Central memory CD8-positive, alpha-beta T cell (primary cell): ENCODE results near the gene SPHK2.
"Not testable (repeated sequence)": the region's sequence is repeated elsewhere in the genome, so short reads cannot be mapped to it uniquely, and the experiment has no call there.

Experiments
- ATAC-seq: fragments of 150-1000 bp; cut with Tn5 transposase; replicated peaks from 2 replicates; pipeline ENCODE4 v1.10.0; 2022; ENCODE audit warnings: mild to moderate bottlenecking, moderate FRiP score, moderate number of reproducible peaks; ENCODE audit not compliant: poor library complexity, severe bottlenecking; ENCODE audit errors: extremely low read depth
- DNase-seq, 2 donors: peaks; one replicate each; pipeline ENCODE4 v3.0.0; 2021; ENCODE audit warnings: low spot score in 2 of 2
- H3K27ac Mint-ChIP-seq: one replicate; pipeline ENCODE4 v1.8.0; 2022; ENCODE audit warnings: low read depth, mild to moderate bottlenecking, moderate library complexity, mixed read lengths
- H3K27me3 Mint-ChIP-seq: one replicate; pipeline ENCODE4 v1.8.0; 2022; ENCODE audit warnings: mixed read lengths
- H3K36me3 Mint-ChIP-seq: one replicate; pipeline ENCODE4 v1.8.0; 2022; ENCODE audit warnings: mild to moderate bottlenecking, moderate library complexity, mixed read lengths; ENCODE audit not compliant: insufficient read depth
- H3K4me1 Mint-ChIP-seq: one replicate; pipeline ENCODE4 v1.8.0; 2022; ENCODE audit warnings: mixed read lengths
- H3K4me3 Mint-ChIP-seq: one replicate; pipeline ENCODE4 v1.8.0; 2022; ENCODE audit warnings: mild to moderate bottlenecking, moderate library complexity, mixed read lengths
- H3K9me3 Mint-ChIP-seq: one replicate; pipeline ENCODE4 v1.8.0; 2022; ENCODE audit warnings: mixed read lengths

Gene SPHK2

DNA sequence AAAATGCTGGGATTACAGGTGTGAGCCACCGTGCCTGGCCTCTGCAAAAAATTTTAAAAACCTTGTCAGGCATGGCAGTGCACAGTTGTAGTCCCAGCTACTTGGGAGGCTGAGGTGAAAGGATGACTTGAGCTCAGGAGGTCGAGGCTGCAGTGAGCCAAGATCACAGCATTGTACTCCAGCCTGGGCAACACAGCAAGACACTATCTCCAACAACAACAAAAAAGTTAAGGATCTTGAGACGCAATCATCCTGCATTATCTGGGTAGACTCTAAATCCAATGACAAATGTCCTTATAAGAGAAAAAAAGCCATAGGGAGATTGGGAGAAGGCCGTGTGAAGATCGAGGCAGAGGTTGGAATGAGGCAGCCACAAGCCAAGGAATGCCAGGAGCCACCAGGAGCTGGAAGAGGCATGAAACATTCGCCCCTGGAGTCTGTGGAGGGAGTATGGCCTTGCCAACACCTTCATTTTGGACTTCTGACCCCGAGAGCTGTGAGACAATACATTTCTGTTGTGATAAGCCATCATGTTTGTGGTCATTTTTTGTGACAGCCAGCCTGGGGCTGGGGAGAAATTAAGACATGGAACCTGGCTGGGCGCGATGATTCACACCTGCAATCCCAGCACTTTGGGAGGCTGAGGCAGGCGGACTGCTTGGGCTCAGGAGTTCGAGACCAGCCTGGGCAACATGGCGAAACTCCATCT lies 31.8 kb downstream of the SPHK2 start:
- H3K36me3 Mint-ChIP-seq: peaks cover 11% of the 10 kb centered on the region
- no peak for DNase-seq
- H3K27me3 Mint-ChIP-seq: no peaks in the 10 kb centered on the region
- H3K9me3 Mint-ChIP-seq: no peaks in the 10 kb centered on the region
- peak overlapping the region; percentile 86 for H3K27ac Mint-ChIP-seq
- no peak for ATAC-seq
- H3K4me3 Mint-ChIP-seq: no peak overlapping the region
- peaks cover 28% of the 10 kb centered on the region for H3K4me1 Mint-ChIP-seq

DNA sequence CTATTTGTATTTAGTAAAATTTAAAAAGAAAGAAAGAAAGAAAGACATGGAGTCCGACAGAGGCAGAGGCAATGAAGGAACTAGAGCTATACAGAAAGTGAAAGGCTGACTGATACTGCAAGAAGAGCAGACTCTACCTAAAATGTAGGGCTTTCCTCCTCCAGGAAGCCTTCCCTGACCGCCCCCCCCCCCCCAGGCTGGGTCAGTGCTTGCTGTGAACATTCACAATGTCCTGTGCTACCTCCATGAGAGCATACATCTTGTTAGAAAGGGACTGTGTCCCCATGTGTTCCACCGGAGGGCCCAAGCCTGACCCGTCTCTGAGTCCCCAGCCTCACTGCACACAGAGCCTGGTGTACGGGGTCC lies 32.4 kb downstream of the SPHK2 start:
- DNase-seq: no peak
- ATAC-seq: no peak
- peak overlapping the region; percentile 86 for H3K27ac Mint-ChIP-seq
- peaks cover 11% of the 10 kb centered on the region for H3K36me3 Mint-ChIP-seq
- H3K27me3 Mint-ChIP-seq: no peaks in the 10 kb centered on the region
- peaks cover 23% of the 10 kb centered on the region for H3K4me1 Mint-ChIP-seq
- H3K4me3 Mint-ChIP-seq: no peak overlapping the region
- no peaks in the 10 kb centered on the region for H3K9me3 Mint-ChIP-seq

DNA sequence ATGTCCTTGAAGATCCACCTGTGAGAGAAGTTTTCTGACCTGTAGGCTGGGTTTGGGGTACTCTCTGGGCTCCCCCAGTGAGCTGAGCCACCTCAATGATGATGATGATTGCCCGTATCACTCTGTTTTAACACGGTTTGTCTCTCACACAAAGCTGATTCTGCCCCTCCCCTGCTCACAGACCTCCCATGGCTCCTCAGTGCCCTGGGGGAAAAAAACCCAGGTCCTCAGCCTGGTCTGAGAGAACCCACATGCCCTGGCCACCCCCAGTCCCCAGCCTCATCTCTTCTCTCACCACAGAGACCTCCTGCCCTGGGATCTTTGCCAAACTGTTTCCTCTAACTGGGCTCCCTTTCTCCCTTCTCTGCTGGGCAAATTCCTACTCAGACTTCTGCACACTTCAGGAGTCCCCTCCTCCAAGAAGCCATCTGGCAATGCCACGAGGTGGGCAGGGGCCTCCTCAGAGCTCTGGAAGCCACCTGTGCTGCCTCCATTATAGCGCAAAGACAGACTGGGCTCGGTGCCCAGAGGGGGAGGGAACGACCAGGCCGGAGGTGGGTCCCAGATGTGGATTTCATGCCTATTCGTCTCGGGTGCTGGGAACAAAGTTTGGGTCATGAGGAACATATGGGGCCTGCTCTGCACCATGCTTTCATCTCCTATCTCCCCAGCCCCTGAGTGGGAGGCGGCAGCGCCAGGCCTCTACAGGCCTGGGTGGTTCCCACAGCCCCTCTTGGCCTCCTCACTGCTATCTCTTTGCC lies 35.2 kb downstream of the SPHK2 start:
- Mint-ChIP-seq H3K27me3 (no peaks in the 10 kb centered on the region), H3K9me3 (no peaks in the 10 kb centered on the region), H3K4me1 (peaks cover 3% of the 10 kb centered on the region), H3K4me3 (no peak overlapping the region), H3K27ac (no peak overlapping the region), H3K36me3 (peaks cover 3% of the 10 kb centered on the region)
- DNase-seq (no peak), ATAC-seq (no peak)

DNA sequence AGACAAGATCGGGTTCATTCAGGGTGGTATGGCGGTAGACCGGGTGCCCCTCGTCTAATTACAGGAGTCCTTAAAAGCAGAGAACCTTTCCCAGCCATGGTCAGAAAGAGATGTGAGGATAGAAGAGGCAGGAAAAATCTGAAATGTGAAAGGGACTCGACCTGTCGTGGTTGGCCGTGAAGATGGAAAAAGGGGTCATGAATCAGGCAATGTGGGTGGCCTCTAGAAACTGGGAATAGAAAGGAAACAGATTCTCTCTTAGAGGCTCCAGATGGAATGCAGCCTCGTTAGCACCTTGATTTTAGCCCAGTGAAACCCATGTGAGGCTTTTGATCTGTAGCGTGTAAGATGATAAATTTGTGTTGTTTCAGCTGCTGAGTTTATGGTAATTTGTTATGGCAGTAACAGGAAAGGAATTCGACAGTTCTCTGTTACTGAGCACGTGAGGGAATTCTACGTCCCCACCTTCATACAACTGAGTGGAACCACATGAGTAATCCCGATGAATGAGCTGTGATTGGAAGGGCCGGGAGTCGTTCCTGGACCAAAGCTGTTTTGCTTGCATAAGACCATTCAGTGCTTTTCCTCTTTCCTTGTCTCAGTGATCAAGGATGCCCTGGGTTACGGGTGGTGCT lies 37.7 kb downstream of the SPHK2 start:
- Mint-ChIP-seq H3K9me3 (no peaks in the 10 kb centered on the region), H3K4me1 (peaks cover 7% of the 10 kb centered on the region), H3K4me3 (no peak overlapping the region), H3K27me3 (no peaks in the 10 kb centered on the region), H3K27ac (no peak overlapping the region), H3K36me3 (peaks cover 5% of the 10 kb centered on the region)
- no peak for ATAC-seq
- no peak for DNase-seq

DNA sequence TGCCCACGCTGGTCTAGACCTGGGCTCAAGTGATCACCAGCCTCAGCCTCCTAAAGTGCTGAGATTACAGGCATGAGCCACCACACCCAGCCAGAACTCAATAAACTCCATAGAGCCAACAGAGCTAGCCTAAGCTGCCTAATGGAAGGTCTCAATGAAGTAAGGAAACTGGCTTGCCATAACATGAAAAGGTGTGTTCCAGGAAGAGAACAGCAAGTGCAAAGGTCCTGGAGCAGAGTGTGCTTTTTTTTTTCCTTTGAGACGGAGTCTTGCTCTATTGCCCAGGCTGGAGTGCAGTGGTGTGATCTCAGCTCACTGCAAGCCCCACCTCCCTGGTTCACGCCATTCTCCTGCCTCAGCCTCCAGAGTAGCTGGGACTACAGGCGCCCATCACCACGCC lies 38.5 kb downstream of the SPHK2 start:
- not testable (repeated sequence) for H3K4me3 Mint-ChIP-seq, H3K4me1 Mint-ChIP-seq, ATAC-seq, H3K9me3 Mint-ChIP-seq, H3K36me3 Mint-ChIP-seq, H3K27me3 Mint-ChIP-seq, DNase-seq, H3K27ac Mint-ChIP-seq

DNA sequence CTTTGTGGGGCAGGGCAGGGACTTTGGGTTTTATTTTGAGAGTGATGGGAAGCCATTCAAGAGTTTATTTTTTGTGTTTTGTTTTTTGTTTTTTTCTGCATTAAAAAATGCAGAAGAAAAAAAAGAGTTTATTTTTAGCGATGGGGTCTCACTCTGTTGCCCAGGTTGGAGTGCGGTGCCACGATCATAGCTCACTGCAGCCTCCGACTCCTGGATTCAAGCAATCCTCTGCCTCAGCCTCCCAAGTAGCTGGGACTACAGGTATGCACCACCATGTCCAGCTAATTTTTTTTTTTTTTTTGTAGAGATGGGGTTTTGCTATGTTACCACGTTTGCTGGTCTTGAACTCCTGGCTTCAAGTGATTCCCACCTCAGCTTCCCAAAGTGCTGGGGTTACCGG lies 39.2 kb downstream of the SPHK2 start:
- Mint-ChIP-seq H3K36me3 (peaks cover 4% of the 10 kb centered on the region), H3K9me3 (no peaks in the 10 kb centered on the region), H3K4me1 (peaks cover 7% of the 10 kb centered on the region), H3K4me3 (no peak overlapping the region), H3K27me3 (no peaks in the 10 kb centered on the region), H3K27ac (no peak overlapping the region)
- DNase-seq (no peak), ATAC-seq (no peak)

DNA sequence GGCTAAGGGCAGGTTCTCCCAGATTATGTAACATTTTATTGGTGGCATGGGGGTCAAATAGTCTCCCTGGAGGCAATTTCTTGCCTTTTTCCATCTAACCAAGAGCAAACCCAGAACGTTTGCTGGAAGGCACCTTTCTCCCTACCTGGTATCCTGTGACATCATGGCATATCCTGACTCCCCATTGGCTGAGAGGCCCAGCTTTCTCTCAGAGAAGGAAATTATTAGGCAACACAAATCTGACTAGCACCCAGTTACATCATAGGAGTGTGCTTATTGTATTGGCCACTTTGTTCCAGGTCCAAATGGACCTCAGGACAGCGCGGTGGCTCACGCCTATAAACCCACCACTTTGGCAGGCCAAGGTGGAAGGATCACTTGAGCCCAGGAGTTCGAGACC lies 40.5 kb downstream of the SPHK2 start:
- no peak overlapping the region for H3K27ac Mint-ChIP-seq
- H3K27me3 Mint-ChIP-seq: no peaks in the 10 kb centered on the region
- H3K4me3 Mint-ChIP-seq: no peak overlapping the region
- DNase-seq: no peak
- H3K9me3 Mint-ChIP-seq: no peaks in the 10 kb centered on the region
- ATAC-seq: no peak
- H3K4me1 Mint-ChIP-seq: peaks cover 7% of the 10 kb centered on the region
- peaks cover 4% of the 10 kb centered on the region for H3K36me3 Mint-ChIP-seq

DNA sequence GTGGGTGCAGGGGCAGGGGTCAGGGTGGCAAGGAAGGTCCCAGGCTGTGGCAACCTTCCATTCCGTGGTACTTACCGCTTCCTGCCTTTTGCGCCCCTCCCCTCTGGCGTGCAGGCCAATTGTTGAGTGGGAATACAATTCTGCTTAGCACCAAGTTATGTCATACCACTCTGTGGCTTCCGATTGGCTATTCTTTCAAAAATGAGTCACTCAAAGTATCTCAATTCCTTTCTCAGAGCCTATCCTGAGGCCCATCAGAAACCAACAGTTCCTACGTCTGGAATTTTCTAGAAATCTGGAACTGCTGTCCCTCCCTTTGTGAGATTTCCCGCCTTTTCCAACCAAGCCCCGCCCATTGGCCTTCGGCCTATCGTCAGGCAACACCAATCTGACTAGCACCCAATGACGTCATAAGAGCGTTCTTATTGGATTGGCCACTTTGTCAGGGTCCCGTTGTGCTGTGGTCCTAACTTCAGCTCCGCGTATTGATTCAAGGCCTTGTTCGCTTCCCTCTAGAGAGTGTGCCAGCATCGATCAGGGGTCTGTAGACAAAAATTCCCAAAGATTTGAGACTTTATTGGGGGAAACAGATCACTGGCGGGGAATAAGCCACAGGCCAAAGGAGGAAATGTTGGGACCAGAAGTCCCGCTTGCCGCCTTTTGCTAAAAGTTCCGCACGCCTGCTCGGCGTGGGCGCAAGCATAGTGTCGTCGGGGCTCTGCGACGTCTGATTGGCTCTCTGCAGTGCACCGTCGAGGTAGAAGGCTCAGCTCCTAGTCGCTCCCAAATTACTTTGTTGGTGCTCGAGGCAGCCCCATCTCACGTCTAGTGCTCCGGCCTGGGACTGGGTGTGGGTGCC lies 41.8 kb downstream of the SPHK2 start:
- H3K4me3 Mint-ChIP-seq: peak overlapping the region; percentile 61
- H3K27me3 Mint-ChIP-seq: no peaks in the 10 kb centered on the region
- DNase-seq: peak; percentile 66 to 74
- no peaks in the 10 kb centered on the region for H3K9me3 Mint-ChIP-seq
- peak; percentile 87 for ATAC-seq
- peaks cover 4% of the 10 kb centered on the region for H3K36me3 Mint-ChIP-seq
- peaks cover 7% of the 10 kb centered on the region for H3K4me1 Mint-ChIP-seq
- peak overlapping the region; percentile 86 for H3K27ac Mint-ChIP-seq

DNA sequence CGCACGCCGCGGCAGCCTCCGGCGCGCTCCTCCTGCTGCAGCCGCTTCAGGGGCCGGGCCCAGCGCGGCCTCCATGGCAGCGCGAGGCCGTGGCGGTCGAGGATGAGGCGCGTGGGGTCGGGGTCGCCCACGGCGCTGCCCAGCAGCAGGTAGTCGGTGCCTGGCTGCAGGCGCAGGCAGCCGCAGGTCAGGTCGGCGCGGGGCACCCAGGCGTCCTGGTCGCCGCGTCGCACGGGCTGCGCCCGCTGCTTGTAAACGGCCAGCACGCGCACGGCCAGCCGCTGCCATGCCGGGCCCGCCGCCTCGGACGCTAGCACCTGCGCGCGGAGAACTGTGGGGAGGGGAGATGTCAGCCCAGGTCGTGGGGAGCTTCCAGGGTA lies 42.4 kb downstream of the SPHK2 start:
- peaks cover 4% of the 10 kb centered on the region for H3K36me3 Mint-ChIP-seq
- H3K9me3 Mint-ChIP-seq: no peaks in the 10 kb centered on the region
- ATAC-seq (no peak), DNase-seq (no peak)
- H3K27ac Mint-ChIP-seq: no peak overlapping the region
- H3K27me3 Mint-ChIP-seq: no peaks in the 10 kb centered on the region
- H3K4me1 Mint-ChIP-seq: peaks cover 7% of the 10 kb centered on the region
- H3K4me3 Mint-ChIP-seq: no peak overlapping the region

DNA sequence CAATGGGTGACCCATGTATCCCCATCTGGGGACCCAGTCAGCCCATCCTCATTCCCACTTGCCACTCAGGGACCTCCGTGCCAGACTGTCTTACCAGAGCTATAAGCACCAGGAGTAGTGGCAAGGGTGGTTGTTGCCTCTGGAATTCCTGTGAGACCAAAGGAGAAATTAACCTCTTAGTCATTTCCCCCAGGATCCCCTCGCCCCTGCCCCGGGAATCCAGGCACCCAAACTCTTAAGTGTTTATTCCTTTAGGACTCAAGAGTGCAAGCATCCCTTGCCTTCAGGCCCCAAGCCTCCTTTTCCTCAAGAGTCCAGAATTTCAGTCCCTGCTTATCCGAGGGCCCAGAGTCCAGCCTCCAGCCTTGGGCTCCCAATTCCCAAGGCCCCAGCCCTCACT lies 44.4 kb downstream of the SPHK2 start:
- no peaks in the 10 kb centered on the region for H3K9me3 Mint-ChIP-seq
- no peak overlapping the region for H3K4me3 Mint-ChIP-seq
- H3K27ac Mint-ChIP-seq: no peak overlapping the region
- DNase-seq (no peak), ATAC-seq (no peak)
- H3K27me3 Mint-ChIP-seq: no peaks in the 10 kb centered on the region
- peaks cover 4% of the 10 kb centered on the region for H3K36me3 Mint-ChIP-seq
- peaks cover 7% of the 10 kb centered on the region for H3K4me1 Mint-ChIP-seq

DNA sequence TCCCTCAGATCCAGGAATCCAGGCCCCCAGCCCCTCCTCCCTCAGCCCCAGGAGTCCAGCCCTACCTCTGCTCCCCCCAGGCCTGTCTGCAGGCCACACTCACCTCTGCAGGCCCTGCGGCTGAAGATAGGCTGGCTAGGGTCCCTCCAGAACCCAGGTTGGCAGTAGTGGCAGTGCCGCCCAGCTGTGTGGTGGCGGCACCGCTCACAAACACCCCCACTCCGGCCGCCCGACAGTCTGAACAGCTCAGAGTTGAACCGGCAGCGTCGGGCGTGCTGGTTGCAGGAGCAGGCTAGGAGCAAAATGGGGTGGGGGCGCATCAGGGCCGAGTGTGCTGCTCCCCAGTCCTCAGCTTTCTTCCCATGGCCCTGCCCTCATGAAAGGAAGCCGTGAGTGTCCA lies 45.2 kb downstream of the SPHK2 start:
- Mint-ChIP-seq H3K9me3 (peaks cover under 1% of the 10 kb centered on the region), H3K4me1 (peaks cover 7% of the 10 kb centered on the region), H3K27ac (no peak overlapping the region), H3K27me3 (no peaks in the 10 kb centered on the region), H3K36me3 (peaks cover 5% of the 10 kb centered on the region), H3K4me3 (no peak overlapping the region)
- ATAC-seq: no peak
- no peak for DNase-seq

DNA sequence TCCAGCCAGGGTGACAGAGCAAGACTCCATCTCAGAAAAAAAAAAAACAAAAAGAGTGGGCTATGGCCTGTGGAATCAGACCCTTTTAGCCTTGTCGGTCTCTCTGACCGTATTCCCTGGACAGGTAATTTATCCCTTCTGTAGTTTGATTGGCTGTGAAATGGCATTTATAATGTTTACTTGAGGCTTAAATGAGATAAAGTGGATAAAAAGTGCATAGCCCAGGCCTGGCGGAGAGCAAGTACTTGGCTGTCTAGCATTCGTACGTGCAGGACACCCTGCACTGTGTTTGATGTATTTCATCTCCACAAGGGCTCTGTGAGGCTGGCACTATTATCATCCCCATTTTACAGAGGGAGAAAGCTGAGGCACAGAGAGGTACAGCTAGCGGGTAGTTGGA lies 46.5 kb downstream of the SPHK2 start:
- H3K9me3 Mint-ChIP-seq: peaks cover 7% of the 10 kb centered on the region
- DNase-seq (no peak), ATAC-seq (no peak)
- no peak overlapping the region for H3K27ac Mint-ChIP-seq
- H3K4me3 Mint-ChIP-seq: no peak overlapping the region
- H3K36me3 Mint-ChIP-seq: peaks cover 9% of the 10 kb centered on the region
- H3K4me1 Mint-ChIP-seq: peaks cover 5% of the 10 kb centered on the region
- no peaks in the 10 kb centered on the region for H3K27me3 Mint-ChIP-seq
